KOPT-K1 (cell line): Measurements from ENCODE around the gene TNK2.
A peak's percentile ranks its signal among the peaks of the same experiment; 100 is the strongest.
"Not testable (repeated sequence)": the region's sequence is repeated elsewhere in the genome, so short reads cannot be mapped to it uniquely, and the experiment has no call there.

Experiments used
- H3K27ac ChIP-seq: fragments of 200-600 bp; sonication (generic); 2 replicates; pipeline ENCODE4 v1.5.1; 2016; ENCODE audit warnings: antibody characterized with exemption, mild to moderate bottlenecking, low read depth, low read length; ENCODE audit not compliant: poor library complexity, severe bottlenecking
- H3K36me3 ChIP-seq: fragments of 200-600 bp; sonication (generic); 2 replicates; pipeline ENCODE4 v1.5.1; 2017; ENCODE audit warnings: antibody characterized with exemption, mild to moderate bottlenecking, low read length, moderate library complexity; ENCODE audit not compliant: insufficient read depth
- H3K9me3 ChIP-seq: fragments of 200-600 bp; sonication (generic); 2 replicates; pipeline ENCODE4 v1.5.1; 2017; ENCODE audit warnings: antibody characterized with exemption, low read length, mild to moderate bottlenecking; ENCODE audit not compliant: insufficient read depth, poor library complexity, severe bottlenecking

The TNK2 gene

DNA sequence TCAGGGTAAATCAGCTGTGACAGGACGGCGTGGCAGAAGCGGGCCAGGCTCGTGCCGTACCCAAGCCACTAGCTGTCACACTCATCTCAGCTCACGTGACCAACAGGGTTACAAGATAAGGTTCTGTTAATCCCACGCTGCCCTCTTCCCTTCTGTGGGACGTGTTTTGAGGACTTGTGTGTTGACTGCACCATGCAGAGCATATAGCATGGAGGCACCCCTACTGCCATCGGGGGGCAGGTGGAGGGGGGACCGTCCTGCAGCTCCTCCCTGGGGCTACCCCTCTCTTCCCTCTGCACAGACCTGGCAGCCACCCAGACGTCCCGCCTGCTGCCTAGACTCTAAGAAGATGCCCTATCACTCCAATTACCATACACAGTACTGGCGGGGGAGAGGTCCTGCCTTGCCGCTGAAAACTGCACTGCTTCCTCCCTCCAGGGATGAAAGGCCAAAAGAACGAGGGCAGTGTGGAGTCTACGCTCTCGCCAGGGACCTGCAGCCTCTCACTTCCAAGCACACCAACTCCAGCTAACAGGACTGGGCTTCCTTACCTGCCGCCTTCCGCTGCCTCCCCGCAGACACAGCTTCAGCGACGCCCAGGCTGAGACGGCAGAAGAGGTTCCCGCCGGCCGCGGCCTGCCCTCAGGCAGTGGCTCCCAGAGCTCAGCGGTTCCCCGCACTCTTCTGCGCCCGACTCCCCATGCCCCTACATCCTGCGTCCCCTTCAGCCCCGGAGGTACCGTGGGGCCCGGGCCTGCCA is at the start of gene TNK2:
TNK2 (minus strand) TSS at position 618 of the 760 bp plus-strand sequence. CDS start 19,963 bp downstream, outside the sequence.
- no peaks in the 10 kb centered on the region for H3K9me3 ChIP-seq
- no peaks in the 10 kb centered on the region for H3K36me3 ChIP-seq
- peak within 1 kb of the TSS; percentile 39 for H3K27ac ChIP-seq

- H3K36me3 ChIP-seq = peaks cover 18% of the 10 kb centered on the region
- H3K9me3 ChIP-seq = no peaks in the 10 kb centered on the region
- no peak overlapping the region for H3K27ac ChIP-seq
These were observed 48.2 kb upstream of the TNK2 start for GRCh38 chr3:195956577-195956976.

GRCh38 chr3:195955416-195955841 is 47.1 kb upstream of the TNK2 start:
- not testable (repeated sequence) for H3K27ac ChIP-seq, H3K9me3 ChIP-seq
- peaks cover 18% of the 10 kb centered on the region for H3K36me3 ChIP-seq

DNA sequence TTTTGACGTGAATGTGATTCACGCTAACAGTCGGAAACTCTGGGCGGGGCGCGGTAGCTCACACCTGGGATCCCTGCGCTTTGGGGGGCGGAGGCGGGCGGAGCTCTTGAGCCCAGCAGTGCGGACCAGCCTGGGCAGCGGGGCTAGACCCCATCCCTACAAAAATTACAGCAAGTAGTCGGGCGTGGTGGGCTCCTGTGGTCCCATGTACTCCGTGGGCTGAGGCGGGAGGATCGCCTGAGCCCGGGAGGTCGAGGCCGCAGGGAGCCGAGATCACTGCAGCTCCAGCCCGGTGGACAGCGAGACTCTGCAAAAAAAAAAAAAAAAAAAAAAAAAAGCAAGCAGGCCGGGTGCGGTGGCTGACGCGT is 46.4 kb upstream of the TNK2 start:
- peak overlapping the region; percentile 25 for H3K27ac ChIP-seq
- peaks cover 18% of the 10 kb centered on the region for H3K36me3 ChIP-seq
- H3K9me3 ChIP-seq = not testable (repeated sequence)

DNA sequence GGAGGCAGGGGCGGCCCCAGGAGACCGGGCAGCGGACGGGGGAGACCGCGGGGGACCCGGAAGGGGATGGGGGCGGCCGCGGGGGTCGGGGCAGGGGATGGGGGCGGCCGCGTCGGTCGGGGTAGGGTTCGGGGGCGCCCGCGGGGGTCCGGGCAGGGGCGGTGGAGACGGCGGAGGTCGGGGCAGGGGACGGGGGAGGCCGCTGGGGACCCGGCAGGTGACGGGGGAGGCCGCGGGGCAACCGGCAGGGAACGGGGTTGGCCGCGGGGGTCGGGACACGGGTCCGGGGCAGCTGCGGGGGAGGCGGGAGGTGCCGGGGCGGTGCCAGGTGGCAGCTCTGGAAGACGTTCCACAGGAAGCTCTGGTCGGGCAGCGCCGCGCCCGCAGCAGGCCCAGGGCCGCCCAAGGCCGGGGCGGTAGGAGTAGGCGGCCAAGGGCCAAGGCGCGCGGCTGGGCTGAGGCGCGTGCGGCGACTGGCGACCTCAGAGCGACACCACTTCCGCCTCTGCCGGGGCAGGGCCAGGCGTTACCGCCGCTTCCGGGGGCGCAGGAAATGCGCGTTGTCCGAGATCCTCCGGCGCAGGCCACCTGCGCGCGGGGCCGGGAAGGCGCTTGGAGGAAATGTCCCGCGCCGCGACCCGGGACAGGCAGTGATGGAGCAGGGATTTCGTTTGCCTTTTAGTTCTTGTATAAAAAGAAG is 45.9 kb upstream of the TNK2 start:
- H3K36me3 ChIP-seq = peaks cover 16% of the 10 kb centered on the region
- H3K9me3 ChIP-seq = not testable (repeated sequence)
- H3K27ac ChIP-seq = peak overlapping the region; percentile 25

DNA sequence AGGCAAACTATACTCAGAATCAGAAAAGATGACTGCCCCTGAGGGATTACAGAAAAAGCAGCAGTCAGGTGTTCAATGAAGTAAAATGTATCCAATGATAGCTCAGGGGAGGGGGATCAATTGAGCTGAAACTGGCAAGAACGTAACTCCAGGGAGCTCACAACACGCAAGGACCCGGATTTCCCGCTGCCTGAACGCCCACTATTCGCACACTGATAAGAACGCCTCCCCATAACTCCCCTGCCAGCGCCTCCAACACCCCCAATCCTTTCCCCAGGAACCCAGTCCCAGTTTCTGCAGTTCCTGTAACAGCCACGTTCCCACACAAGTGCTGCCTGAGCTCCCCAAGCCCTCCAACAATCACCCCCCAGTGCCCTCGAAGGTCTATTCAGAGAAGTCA is 44.2 kb upstream of the TNK2 start:
- H3K27ac ChIP-seq, H3K9me3 ChIP-seq: not testable (repeated sequence)

GRCh38 chr3:195951443-195952177 is 43.3 kb upstream of the TNK2 start:
- H3K27ac ChIP-seq, H3K36me3 ChIP-seq, H3K9me3 ChIP-seq: not testable (repeated sequence)

More for the DNA sequence above, 44.2 kb upstream of the TNK2 start:
- not testable (repeated sequence) for H3K36me3 ChIP-seq

DNA sequence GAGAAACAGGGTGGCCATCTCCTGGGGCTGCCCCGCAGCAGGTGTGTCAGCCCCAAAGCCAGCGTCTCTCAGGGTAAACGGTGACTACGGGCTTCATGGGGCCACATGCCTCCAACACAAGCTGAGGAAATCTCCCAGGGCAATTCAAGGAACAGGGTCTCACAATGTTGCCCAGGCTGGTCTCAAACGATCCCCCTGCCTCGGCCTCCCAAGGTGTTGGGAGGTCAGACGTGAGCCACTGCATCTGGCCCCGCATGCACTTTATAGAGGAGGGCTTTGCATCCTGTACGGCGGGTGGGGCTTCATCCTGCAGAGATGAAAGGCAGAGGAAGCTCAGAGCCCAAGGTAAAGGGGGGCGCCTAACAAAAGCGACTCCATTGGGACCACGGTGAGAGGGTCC is 42.4 kb upstream of the TNK2 start:
- not testable (repeated sequence) for H3K27ac ChIP-seq, H3K36me3 ChIP-seq, H3K9me3 ChIP-seq

GRCh38 chr3:195950164-195950563 is 41.8 kb upstream of the TNK2 start:
- H3K9me3 ChIP-seq, H3K27ac ChIP-seq, H3K36me3 ChIP-seq: not testable (repeated sequence)

DNA sequence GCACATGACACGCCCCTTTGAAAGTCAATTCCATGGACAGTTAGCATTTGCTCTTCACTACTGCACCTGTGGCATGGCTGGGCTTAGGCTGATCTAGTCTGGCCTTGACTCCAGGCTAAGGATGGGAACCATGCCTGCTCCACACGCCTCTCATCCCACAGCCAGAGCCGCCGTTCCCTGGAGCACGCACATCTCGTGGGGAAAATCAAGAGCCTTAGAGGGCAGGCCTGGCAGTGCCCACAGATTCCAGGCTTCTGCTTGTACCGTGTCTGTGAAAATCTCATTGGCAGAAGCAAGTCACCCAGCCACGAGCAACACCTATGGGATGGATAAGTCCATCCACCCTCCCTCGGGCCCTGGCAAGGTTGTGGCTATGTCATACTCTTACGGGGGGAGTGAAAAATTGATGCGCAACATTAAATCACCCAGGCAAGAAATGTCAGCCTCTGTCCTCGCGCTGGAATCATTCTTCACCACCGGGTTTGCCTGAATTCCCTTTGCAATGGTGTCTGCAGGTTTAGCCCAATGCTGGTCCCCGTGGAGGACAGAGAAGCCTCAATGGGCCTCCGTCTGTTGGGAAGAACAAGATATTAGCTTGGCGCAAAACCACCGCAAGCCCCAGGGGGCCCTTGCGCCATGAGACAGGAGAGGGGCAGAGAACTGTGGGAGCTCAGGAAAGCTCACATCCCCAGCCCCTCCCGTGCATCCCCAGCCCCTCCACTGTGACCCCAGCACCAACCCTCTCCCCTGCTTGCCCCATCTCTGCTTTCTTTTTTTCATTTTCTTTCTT is 38.8 kb upstream of the TNK2 start:
- not testable (repeated sequence) for H3K27ac ChIP-seq, H3K36me3 ChIP-seq, H3K9me3 ChIP-seq

- H3K9me3 ChIP-seq, H3K27ac ChIP-seq: not testable (repeated sequence)
- H3K36me3 ChIP-seq = peaks cover 11% of the 10 kb centered on the region; the same call in 1 of the 2 replicates
These were observed 33.0 kb upstream of the TNK2 start for GRCh38 chr3:195941265-195941815.

- H3K36me3 ChIP-seq = peaks cover 11% of the 10 kb centered on the region; the same call in 1 of the 2 replicates
- not testable (repeated sequence) for H3K27ac ChIP-seq, H3K9me3 ChIP-seq
These were observed 32.5 kb upstream of the TNK2 start for GRCh38 chr3:195940806-195941205.

GRCh38 chr3:195939526-195940470 is 31.4 kb upstream of the TNK2 start:
- H3K27ac ChIP-seq = not testable (repeated sequence)

GRCh38 chr3:195933044-195933430 is 24.7 kb upstream of the TNK2 start:
- H3K9me3 ChIP-seq, H3K27ac ChIP-seq, H3K36me3 ChIP-seq: not testable (repeated sequence)

More at GRCh38 chr3:195939526-195940470, 31.4 kb upstream of the TNK2 start:
- H3K36me3 ChIP-seq = peaks cover 11% of the 10 kb centered on the region; the same call in 1 of the 2 replicates
- H3K9me3 ChIP-seq = not testable (repeated sequence)
